Measurements from ENCODE around the gene PCGF3. TPM values are rescaled to one million over a fixed set of nuclear protein-coding genes. Genes with fewer than 3 reads are reported as not detected.

PCGF3 gene
- total RNA-seq, 4 donors from 2014 or later: 14.5 to 31.9 (median 21.6) TPM

DNA sequence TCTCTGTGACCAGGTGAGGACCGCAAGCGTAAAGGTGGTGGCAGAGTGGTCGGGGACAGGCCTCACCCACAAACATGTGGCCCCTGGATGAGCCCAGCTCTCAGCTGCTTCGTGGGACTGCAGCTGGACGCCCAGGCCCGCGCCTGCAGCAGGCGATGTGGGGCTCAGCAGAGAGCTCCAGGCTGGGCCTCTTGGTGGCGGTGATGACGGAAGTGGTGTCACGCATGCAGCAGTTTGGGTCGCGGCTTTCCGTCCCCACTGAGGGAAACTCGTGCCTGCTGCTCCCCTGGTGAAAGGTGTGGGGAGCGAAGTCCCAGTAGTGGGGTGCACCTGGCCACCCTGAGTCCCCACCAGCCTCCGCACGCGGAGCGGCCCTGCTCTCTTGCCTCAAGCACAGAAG, 26.9 kb downstream of the PCGF3 start:
- H3K4me3 ChIP-seq: no peak overlapping the region
- no peaks in the 10 kb centered on the region for H3K9me3 ChIP-seq
- no peaks in the 10 kb centered on the region for H3K27me3 ChIP-seq
- intact Hi-C loops (cut with DNase I; ENCODE audit: low total_unique reads): no loop called here
- TF ChIP-seq, protein P1, sequence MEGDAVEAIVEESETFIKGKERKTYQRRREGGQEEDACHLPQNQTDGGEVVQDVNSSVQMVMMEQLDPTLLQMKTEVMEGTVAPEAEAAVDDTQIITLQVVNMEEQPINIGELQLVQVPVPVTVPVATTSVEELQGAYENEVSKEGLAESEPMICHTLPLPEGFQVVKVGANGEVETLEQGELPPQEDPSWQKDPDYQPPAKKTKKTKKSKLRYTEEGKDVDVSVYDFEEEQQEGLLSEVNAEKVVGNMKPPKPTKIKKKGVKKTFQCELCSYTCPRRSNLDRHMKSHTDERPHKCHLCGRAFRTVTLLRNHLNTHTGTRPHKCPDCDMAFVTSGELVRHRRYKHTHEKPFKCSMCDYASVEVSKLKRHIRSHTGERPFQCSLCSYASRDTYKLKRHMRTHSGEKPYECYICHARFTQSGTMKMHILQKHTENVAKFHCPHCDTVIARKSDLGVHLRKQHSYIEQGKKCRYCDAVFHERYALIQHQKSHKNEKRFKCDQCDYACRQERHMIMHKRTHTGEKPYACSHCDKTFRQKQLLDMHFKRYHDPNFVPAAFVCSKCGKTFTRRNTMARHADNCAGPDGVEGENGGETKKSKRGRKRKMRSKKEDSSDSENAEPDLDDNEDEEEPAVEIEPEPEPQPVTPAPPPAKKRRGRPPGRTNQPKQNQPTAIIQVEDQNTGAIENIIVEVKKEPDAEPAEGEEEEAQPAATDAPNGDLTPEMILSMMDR (IDR thresholded peaks at IDR 0.05 in 4 of 5, conservative IDR thresholded peaks at IDR 0.05 in 1 of 5): no peak
- TF ChIP-seq POLR2A (IDR thresholded peaks at IDR 0.05): no peak
- in situ Hi-C loops (cut with MboI; ENCODE audit: low sequenced_read_pairs in 4 of 4): no loop called here
- H3K27ac ChIP-seq: no peak overlapping the region
- DNase-seq (no peak), ATAC-seq (no peak)
- H3K4me1 ChIP-seq: no peaks in the 10 kb centered on the region
- peaks cover 0 to 44% of the 10 kb centered on the region in 2 donors for H3K36me3 ChIP-seq

DNA sequence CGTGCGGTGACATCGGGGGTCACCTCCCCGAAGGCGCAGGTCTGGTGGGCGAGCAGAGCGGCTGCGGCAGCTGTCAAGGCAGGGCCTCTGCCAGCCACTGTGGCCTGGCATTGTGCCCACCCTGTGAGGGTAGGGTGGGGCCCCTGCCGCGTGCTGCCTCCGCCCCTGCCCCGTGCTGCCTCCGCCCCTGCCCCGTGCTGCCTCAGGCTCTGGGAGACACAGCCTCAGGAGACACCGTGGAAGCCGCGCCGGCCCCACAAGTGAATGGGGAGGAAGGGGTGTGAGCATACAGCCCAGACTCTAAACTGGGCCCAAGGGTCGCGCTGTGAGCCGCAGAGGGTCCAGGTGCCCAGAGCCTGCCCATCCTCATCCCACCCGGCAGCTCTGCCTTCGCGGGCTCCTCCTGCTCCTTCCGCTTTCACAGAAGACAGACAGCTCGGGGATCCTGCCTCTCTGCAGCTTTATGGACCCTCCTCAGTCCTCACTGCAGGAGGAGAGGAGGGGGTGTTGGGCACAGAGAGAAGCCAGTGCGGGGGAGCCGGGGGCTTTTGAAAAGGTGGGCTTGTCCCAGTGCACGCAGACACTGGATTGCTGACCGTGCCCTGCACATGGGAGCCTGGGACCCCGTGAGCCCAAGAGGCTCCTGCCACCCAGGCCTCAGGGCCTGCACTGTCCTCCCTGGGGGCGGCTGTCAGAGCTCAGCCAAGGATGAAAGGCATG, 27.4 kb downstream of the PCGF3 start:
- ATAC-seq (no peak), DNase-seq (no peak)
- no peak overlapping the region for H3K27ac ChIP-seq
- no peaks in the 10 kb centered on the region for H3K9me3 ChIP-seq
- no peak overlapping the region for H3K4me3 ChIP-seq
- peaks cover 0 to 50% of the 10 kb centered on the region in 2 donors for H3K36me3 ChIP-seq
- in situ Hi-C loops (cut with MboI; ENCODE audit: low sequenced_read_pairs in 4 of 4) (no loop called here), intact Hi-C loops (cut with DNase I; ENCODE audit: low total_unique reads) (no loop called here)
- no peaks in the 10 kb centered on the region for H3K4me1 ChIP-seq
- TF ChIP-seq, protein P1 (IDR thresholded peaks at IDR 0.05 in 4 of 5, conservative IDR thresholded peaks at IDR 0.05 in 1 of 5): no peak
- no peak for TF ChIP-seq POLR2A (IDR thresholded peaks at IDR 0.05)
- no peaks in the 10 kb centered on the region for H3K27me3 ChIP-seq

DNA sequence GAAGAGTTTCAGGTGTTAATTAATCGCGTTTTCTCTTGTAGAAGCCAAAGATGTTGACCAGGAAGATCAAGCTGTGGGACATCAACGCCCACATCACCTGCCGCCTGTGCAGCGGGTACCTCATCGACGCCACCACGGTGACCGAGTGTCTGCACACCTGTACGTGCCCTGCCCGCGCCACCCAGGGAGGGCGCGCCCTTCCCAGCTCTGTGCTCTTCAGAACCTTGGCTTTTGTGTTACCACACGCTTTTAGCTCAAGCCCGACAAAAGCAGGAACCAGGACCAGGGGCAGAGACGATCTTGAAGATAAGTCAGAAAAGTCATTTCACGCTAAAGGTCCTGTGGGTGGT, 28.0 kb downstream of the PCGF3 start:
- TF ChIP-seq, protein P1 (IDR thresholded peaks at IDR 0.05 in 4 of 5, conservative IDR thresholded peaks at IDR 0.05 in 1 of 5): no peak
- no peak for TF ChIP-seq POLR2A (IDR thresholded peaks at IDR 0.05)
- ATAC-seq (no peak), DNase-seq (no peak)
- Histone ChIP-seq H3K9me3 (no peaks in the 10 kb centered on the region), H3K4me1 (no peaks in the 10 kb centered on the region), H3K27me3 (no peaks in the 10 kb centered on the region), H3K36me3 (peaks cover 0 to 54% of the 10 kb centered on the region in 2 donors), H3K4me3 (no peak overlapping the region), H3K27ac (no peak overlapping the region)
- in situ Hi-C loops (cut with MboI; ENCODE audit: low sequenced_read_pairs in 4 of 4) (no loop called here), intact Hi-C loops (cut with DNase I; ENCODE audit: low total_unique reads) (no loop called here)

DNA sequence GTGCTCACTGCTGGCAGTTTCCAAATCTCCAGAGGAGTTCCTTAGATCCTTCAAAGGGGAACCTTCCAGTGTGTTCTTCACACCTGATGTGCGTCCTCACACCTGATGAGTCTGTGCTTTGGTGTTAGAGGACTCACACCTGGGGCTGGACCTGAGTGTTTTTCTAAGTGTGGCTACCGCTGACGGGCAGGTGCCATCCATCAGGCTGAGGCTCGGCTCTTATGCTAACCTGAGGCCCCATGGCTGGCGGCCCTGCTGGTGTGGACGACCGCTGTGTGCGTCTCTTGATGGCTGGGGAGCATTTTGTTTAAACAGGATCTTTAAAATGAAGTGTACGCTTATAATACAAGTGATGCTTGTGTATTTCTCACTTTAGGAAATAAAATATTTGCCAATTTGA, 28.4 kb downstream of the PCGF3 start:
- no peak overlapping the region for H3K4me3 ChIP-seq
- in situ Hi-C loops (cut with MboI; ENCODE audit: low sequenced_read_pairs in 4 of 4): no loop called here
- ATAC-seq: no peak
- intact Hi-C loops (cut with DNase I; ENCODE audit: low total_unique reads): no loop called here
- no peaks in the 10 kb centered on the region for H3K4me1 ChIP-seq
- no peaks in the 10 kb centered on the region for H3K27me3 ChIP-seq
- peaks cover 0 to 54% of the 10 kb centered on the region in 2 donors for H3K36me3 ChIP-seq
- no peak for DNase-seq
- H3K9me3 ChIP-seq: no peaks in the 10 kb centered on the region
- no peak for TF ChIP-seq POLR2A (IDR thresholded peaks at IDR 0.05)
- TF ChIP-seq, protein P1 (IDR thresholded peaks at IDR 0.05 in 4 of 5, conservative IDR thresholded peaks at IDR 0.05 in 1 of 5): no peak
- no peak overlapping the region for H3K27ac ChIP-seq

DNA sequence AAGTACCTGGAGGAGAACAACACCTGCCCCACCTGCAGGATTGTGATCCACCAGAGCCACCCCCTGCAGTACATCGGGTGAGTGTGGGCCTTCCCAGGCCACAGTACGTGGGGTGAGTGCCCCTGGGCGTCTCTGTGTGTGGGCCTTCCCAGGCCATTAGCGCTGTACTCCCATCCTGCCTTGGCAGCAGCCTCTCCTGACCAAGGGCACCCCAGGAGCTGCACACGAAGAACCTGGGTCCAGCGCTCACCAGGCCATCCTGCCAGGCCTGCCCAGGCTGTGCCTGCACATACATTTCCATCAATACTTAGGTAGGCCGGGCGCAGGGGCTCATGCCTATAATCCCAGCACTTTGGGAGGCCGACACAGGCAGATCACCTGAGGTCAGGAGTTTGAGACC, 29.3 kb downstream of the PCGF3 start:
- no peaks in the 10 kb centered on the region for H3K27me3 ChIP-seq
- intact Hi-C loops (cut with DNase I; ENCODE audit: low total_unique reads) (no loop called here), in situ Hi-C loops (cut with MboI; ENCODE audit: low sequenced_read_pairs in 4 of 4) (no loop called here)
- ATAC-seq (no peak), DNase-seq (no peak)
- no peak overlapping the region for H3K27ac ChIP-seq
- no peaks in the 10 kb centered on the region for H3K9me3 ChIP-seq
- H3K4me1 ChIP-seq: no peaks in the 10 kb centered on the region
- no peak for TF ChIP-seq POLR2A (IDR thresholded peaks at IDR 0.05)
- TF ChIP-seq, protein P1 (IDR thresholded peaks at IDR 0.05 in 4 of 5, conservative IDR thresholded peaks at IDR 0.05 in 1 of 5): no peak
- H3K36me3 ChIP-seq: peaks cover 0 to 54% of the 10 kb centered on the region in 2 donors
- H3K4me3 ChIP-seq: no peak overlapping the region

Measured in gastrocnemius medialis (tissue), 4 donors.